Hair follicular keratinocyte (primary cell): ENCODE results near the gene CNKSR3. TPM values are rescaled to one million over a fixed set of nuclear protein-coding genes. Genes with fewer than 3 reads are reported as not detected.

ENCODE experiments used
- total RNA-seq: library from RNA; depleted of rRNA; stranded (reverse); fragments of >200 nt; gene quantifications from 2 replicates; pipeline ENCODE4 v1.2.3, GENCODE V29; 2015

Gene CNKSR3
- 0.47 and 1.1 TPM in 2 replicates for total RNA-seq

GRCh38 chr6:154510144-154510905, at the start of gene CNKSR3:
CNKSR3 (minus strand) TSS chr6:154510685; CDS start chr6:154510114, 571 bp downstream.

GRCh38 chr6:154356690-154357089, 153.8 kb downstream of the CNKSR3 start, which contains the start of gene IPCEF1:
IPCEF1 (minus strand) TSS chr6:154356803; CDS start chr6:154265947, 90,856 bp downstream.

Other genes with a start within 250 kb of the CNKSR3 start
- 0.04 and 0.94 TPM in 2 replicates for gene IPCEF1, start 153.9 kb downstream of the CNKSR3 start, total RNA-seq
- gene SCAF8, start 222.7 kb upstream of the CNKSR3 start, total RNA-seq, result 15.7 and 18.1 TPM in 2 replicates